Measurements from ENCODE around the gene IPCEF1.

Gene IPCEF1

DNA sequence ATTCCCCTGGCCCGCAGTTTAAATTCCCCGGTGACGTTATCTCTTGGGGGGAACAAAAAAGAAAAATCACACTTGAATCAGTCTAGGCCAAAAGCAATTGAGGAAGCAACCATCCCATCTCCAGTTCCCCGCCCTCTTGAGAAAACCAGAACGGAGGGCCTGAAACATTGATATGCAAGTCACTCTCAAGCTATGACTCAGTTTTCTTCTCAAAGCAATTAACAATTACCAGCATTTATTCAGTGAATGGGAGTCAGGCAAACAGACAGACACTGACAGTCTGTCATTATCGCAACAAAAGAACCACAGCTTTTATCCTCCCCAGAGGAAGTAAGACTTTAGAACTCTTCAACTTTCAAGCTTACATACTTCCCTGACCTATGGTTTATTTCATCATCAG lies 216.7 kb downstream of the IPCEF1 start:
- TF ChIP-seq, protein P1, sequence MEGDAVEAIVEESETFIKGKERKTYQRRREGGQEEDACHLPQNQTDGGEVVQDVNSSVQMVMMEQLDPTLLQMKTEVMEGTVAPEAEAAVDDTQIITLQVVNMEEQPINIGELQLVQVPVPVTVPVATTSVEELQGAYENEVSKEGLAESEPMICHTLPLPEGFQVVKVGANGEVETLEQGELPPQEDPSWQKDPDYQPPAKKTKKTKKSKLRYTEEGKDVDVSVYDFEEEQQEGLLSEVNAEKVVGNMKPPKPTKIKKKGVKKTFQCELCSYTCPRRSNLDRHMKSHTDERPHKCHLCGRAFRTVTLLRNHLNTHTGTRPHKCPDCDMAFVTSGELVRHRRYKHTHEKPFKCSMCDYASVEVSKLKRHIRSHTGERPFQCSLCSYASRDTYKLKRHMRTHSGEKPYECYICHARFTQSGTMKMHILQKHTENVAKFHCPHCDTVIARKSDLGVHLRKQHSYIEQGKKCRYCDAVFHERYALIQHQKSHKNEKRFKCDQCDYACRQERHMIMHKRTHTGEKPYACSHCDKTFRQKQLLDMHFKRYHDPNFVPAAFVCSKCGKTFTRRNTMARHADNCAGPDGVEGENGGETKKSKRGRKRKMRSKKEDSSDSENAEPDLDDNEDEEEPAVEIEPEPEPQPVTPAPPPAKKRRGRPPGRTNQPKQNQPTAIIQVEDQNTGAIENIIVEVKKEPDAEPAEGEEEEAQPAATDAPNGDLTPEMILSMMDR (IDR thresholded peaks at IDR 0.05; ENCODE audit: low read depth, low read length): no peak
- H3K4me3 ChIP-seq (ENCODE audit: low read depth, low read length): no peak overlapping the region

DNA sequence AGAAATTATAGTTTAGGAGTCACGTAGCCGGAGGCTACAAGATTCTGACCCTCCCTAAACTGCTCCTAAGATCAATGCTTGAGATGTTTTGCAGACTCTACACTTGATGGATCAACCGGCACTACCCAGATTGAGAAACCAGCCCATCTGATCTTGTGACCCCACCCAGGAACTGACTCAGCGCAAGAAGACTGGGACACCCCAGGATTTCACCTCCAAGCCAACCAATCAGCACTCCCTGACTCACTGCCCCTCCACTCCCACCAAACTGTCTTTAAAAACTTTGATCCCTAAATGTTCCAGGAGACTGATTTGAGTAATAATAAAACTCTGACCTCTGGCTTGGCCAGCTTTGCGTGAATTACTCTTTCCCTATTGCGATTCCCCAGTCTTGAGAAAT lies 217.8 kb downstream of the IPCEF1 start:
- TF ChIP-seq, protein P1 (IDR thresholded peaks at IDR 0.05; ENCODE audit: low read depth, low read length): no peak
- H3K4me3 ChIP-seq (ENCODE audit: low read depth, low read length): no peak overlapping the region

- H3K4me3 ChIP-seq (ENCODE audit: low read depth, low read length): no peak overlapping the region
- TF ChIP-seq, protein P1 (IDR thresholded peaks at IDR 0.05; ENCODE audit: low read depth, low read length): no peak
Observed at GRCh38 chr6:154134471-154135147, 222.0 kb downstream of the IPCEF1 start.

GRCh38 chr6:154127657-154128056 lies 228.9 kb downstream of the IPCEF1 start:
- TF ChIP-seq, protein P1 (IDR thresholded peaks at IDR 0.05; ENCODE audit: low read depth, low read length): no peak
- no peak overlapping the region for H3K4me3 ChIP-seq (ENCODE audit: low read depth, low read length)

- TF ChIP-seq, protein P1 (IDR thresholded peaks at IDR 0.05; ENCODE audit: low read depth, low read length): no peak
- H3K4me3 ChIP-seq (ENCODE audit: low read depth, low read length): no peak overlapping the region
Observed at GRCh38 chr6:154125421-154125820, 231.2 kb downstream of the IPCEF1 start.

- TF ChIP-seq, protein P1 (IDR thresholded peaks at IDR 0.05; ENCODE audit: low read depth, low read length): no peak
- H3K4me3 ChIP-seq (ENCODE audit: low read depth, low read length): no peak overlapping the region
Observed at GRCh38 chr6:154123155-154123956, 233.2 kb downstream of the IPCEF1 start.

Measured in WI38 (cell line).